Choroid plexus epithelial cell (primary cell): ENCODE data around the gene DUSP22.

Experiments used
- DNase-seq: peaks from one replicate; pipeline ENCODE4 v3.0.0-alpha.2; 2010; ENCODE audit warnings: low read depth
- H3K4me3 ChIP-seq: 2 replicates; pipeline ENCODE4 v1.5.1; 2011; ENCODE audit warnings: low read depth, mild to moderate bottlenecking, control low read depth, low read length, moderate library complexity
- CTCF ChIP-seq: conservative IDR thresholded peaks from 2 replicates; pipeline ENCODE4 v1.5.1; 2011; ENCODE audit warnings: low read depth, mild to moderate bottlenecking, control low read depth, inconsistent platforms, low read length, moderate library complexity

DUSP22 gene

GRCh38 chr6:313917-314316 lies 21.6 kb downstream of the DUSP22 start:
- no peak for DNase-seq
- TF ChIP-seq CTCF = no peak
- H3K4me3 ChIP-seq = no peak overlapping the region

- TF ChIP-seq CTCF = no peak
- no peak overlapping the region for H3K4me3 ChIP-seq
- no peak for DNase-seq
Observed at GRCh38 chr6:314377-314776, 22.1 kb downstream of the DUSP22 start.

- no peak for DNase-seq
- TF ChIP-seq CTCF = no peak
- H3K4me3 ChIP-seq = no peak overlapping the region
Observed at GRCh38 chr6:315226-315625, 22.9 kb downstream of the DUSP22 start.

GRCh38 chr6:315921-316752 lies 23.9 kb downstream of the DUSP22 start:
- H3K4me3 ChIP-seq = no peak overlapping the region
- TF ChIP-seq CTCF = no peak

GRCh38 chr6:316753-317038 lies 24.4 kb downstream of the DUSP22 start:
- no peak for DNase-seq
- H3K4me3 ChIP-seq = no peak overlapping the region
- TF ChIP-seq CTCF = no peak

More at GRCh38 chr6:315921-316752, 23.9 kb downstream of the DUSP22 start:
- DNase-seq = no peak

GRCh38 chr6:317060-317447 lies 24.8 kb downstream of the DUSP22 start:
- H3K4me3 ChIP-seq = no peak overlapping the region
- TF ChIP-seq CTCF = no peak
- DNase-seq = no peak

- H3K4me3 ChIP-seq = no peak overlapping the region
- no peak for TF ChIP-seq CTCF
- no peak for DNase-seq
Observed at GRCh38 chr6:317448-318144, 25.3 kb downstream of the DUSP22 start.
